K562 (cell line): ENCODE measurements around the gene ACP1. TPM values are rescaled to one million over a fixed set of nuclear protein-coding genes. Genes with fewer than 3 reads are reported as not detected.

Experiments
- ARID2 ChIP-seq: fragments of 450-650 bp; IDR thresholded peaks from 2 replicates; pipeline ENCODE4 v1.6.1; 2017; ENCODE audit warnings: antibody characterized with exemption, mild to moderate bottlenecking
- ELF4 ChIP-seq: fragments of 450-650 bp; formaldehyde crosslinking; IDR thresholded peaks from 2 replicates; pipeline ENCODE4 v1.4.0; 2022; ENCODE audit warnings: missing genetic modification characterization
- FOXK1 ChIP-seq: sonication (generic); formaldehyde crosslinking; IDR thresholded peaks from 2 replicates; pipeline ENCODE4 v1.8.0; 2022; ENCODE audit warnings: missing genetic modification reagents, mild to moderate bottlenecking, borderline replicate concordance
- IRF2 ChIP-seq: sonication (generic); formaldehyde crosslinking; IDR thresholded peaks from 2 replicates; pipeline ENCODE4 v1.8.1; 2022; ENCODE audit warnings: mild to moderate bottlenecking, missing genetic modification reagents
- MEIS2 ChIP-seq: fragments of 450-650 bp; IDR thresholded peaks from 2 replicates; pipeline ENCODE4 v1.6.1; 2014; ENCODE audit warnings: mild to moderate bottlenecking; ENCODE audit not compliant: partially characterized antibody
- POU5F1 ChIP-seq: fragments of 150-350 bp; IDR thresholded peaks from 2 replicates; pipeline ENCODE4 v1.6.1; 2014; ENCODE audit warnings: borderline replicate concordance, low read length, low read depth, mild to moderate bottlenecking; ENCODE audit not compliant: partially characterized antibody
- PPARD ChIP-seq: fragments of 250-450 bp; sonication (Bioruptor Pico); IDR thresholded peaks from 2 replicates; pipeline ENCODE4 v1.8.0; 2022; ENCODE audit warnings: inconsistent platforms, mild to moderate bottlenecking, moderate library complexity
- RB1 ChIP-seq: fragments of 450-650 bp; IDR thresholded peaks from 2 replicates; pipeline ENCODE4 v1.6.1; 2017; ENCODE audit warnings: low read depth, mild to moderate bottlenecking
- RFX1 ChIP-seq: fragments of 450-650 bp; IDR thresholded peaks from 2 replicates; pipeline ENCODE4 v1.6.1; 2016; ENCODE audit warnings: mild to moderate bottlenecking, moderate library complexity
- RHOXF2B ChIP-seq: fragments of 250-450 bp; sonication (Bioruptor Pico); conservative IDR thresholded peaks from 2 replicates; pipeline ENCODE4 v1.5.1; 2021
- TEAD4 ChIP-seq, 2 experiments: sonication (generic) in 1 of 2; formaldehyde crosslinking in 1 of 2; IDR thresholded peaks; 2 replicates each; pipeline versions ENCODE4 v1.6.1 to v1.8.0; 2012 to 2022; ENCODE audit warnings: borderline replicate concordance in 1 of 2, inconsistent platforms in 1 of 2, low read length in 1 of 2, mild to moderate bottlenecking in 1 of 2, missing genetic modification reagents in 1 of 2
- ZC3H4 ChIP-seq: sonication (generic); formaldehyde crosslinking; IDR thresholded peaks from 2 replicates; pipeline ENCODE4 v1.9.0; 2021; ENCODE audit warnings: missing genetic modification reagents, borderline replicate concordance
- ZFX ChIP-seq: sonication (generic); formaldehyde crosslinking; IDR thresholded peaks from 2 replicates; pipeline ENCODE4 v1.8.0; 2022; ENCODE audit warnings: mild to moderate bottlenecking, missing genetic modification reagents, moderate library complexity
- ZNF146 ChIP-seq: IDR thresholded peaks from one replicate; pipeline ENCODE4 v1.6.1; 2018; ENCODE audit warnings: missing compliant biosample characterization; ENCODE audit not compliant: unreplicated experiment
- ZNF282 ChIP-seq: sonication (generic); formaldehyde crosslinking; IDR thresholded peaks from 2 replicates; pipeline ENCODE4 v1.8.1; 2023; ENCODE audit warnings: missing genetic modification reagents
- ZNF668 ChIP-seq: fragments of 250-450 bp; sonication (Bioruptor Pico); IDR thresholded peaks from 2 replicates; pipeline ENCODE4 v1.8.0; 2022; ENCODE audit warnings: mild to moderate bottlenecking, inconsistent platforms
- ZNF785 ChIP-seq: fragments of 250-450 bp; sonication (Bioruptor Pico); IDR thresholded peaks from 2 replicates; pipeline ENCODE4 v1.4.0; 2020; ENCODE audit warnings: mild to moderate bottlenecking
- polyA plus RNA-seq, 8 experiments: library from polyadenylated mRNA; depleted of rRNA in 4 of 8; stranded (reverse) in 5 of 8; unstranded in 3 of 8; fragments of >200 nt; fragmentation: Nextera tagmentation in 2 of 8; fragmentation: Illumina TruSeq in 1 of 8; extraction: Ambion mirVana in 2 of 8; extraction: Trizol in 1 of 8; gene quantifications; 2 replicates each; pipeline versions ENCODE4 v1.2.1 to v1.2.3, GENCODE V29; 2011 to 2014; ENCODE audit warnings: inconsistent platforms in 1 of 8, missing spikeins in 1 of 8
- total RNA-seq, 7 experiments: library from RNA; depleted of rRNA in 6 of 7; stranded (reverse); fragments of >200 nt in 6 of 7; fragmentation: Illumina TruSeq in 2 of 7; extraction: Trizol in 2 of 7; gene quantifications; 2 replicates each; pipeline versions ENCODE4 v1.2.1 to v1.2.3, GENCODE V29; 2011 to 2021; ENCODE audit warnings: low replicate concordance in 1 of 7
- TF ChIP-seq, protein P1 (sequence below): fragments of 450-650 bp; formaldehyde crosslinking; IDR thresholded peaks from 2 replicates; pipeline ENCODE4 v1.4.0; 2020; ENCODE audit warnings: mild to moderate bottlenecking, moderate library complexity
- TF ChIP-seq, protein P2 (sequence below): fragments of 250-450 bp; sonication (Bioruptor Pico); IDR thresholded peaks from 2 replicates; pipeline ENCODE4 v1.4.0; 2020; ENCODE audit warnings: mild to moderate bottlenecking, moderate library complexity, borderline replicate concordance
- TF ChIP-seq, protein P3 (sequence below): fragments of 450-650 bp; formaldehyde crosslinking; IDR thresholded peaks from 2 replicates; pipeline ENCODE4 v1.4.0; 2020; ENCODE audit warnings: mild to moderate bottlenecking, moderate library complexity
- TF ChIP-seq, protein P4 (sequence below): fragments of 250-450 bp; sonication (Bioruptor Pico); IDR thresholded peaks from 2 replicates; pipeline ENCODE4 v1.5.1; 2021; ENCODE audit warnings: mild to moderate bottlenecking

The ACP1 gene
- total and polyA plus RNA-seq, 9 of the 15 experiments (the other 6 are each of a cell fraction or from before 2014, with no cell fraction given): 139 to 493 (median 189) TPM

DNA sequence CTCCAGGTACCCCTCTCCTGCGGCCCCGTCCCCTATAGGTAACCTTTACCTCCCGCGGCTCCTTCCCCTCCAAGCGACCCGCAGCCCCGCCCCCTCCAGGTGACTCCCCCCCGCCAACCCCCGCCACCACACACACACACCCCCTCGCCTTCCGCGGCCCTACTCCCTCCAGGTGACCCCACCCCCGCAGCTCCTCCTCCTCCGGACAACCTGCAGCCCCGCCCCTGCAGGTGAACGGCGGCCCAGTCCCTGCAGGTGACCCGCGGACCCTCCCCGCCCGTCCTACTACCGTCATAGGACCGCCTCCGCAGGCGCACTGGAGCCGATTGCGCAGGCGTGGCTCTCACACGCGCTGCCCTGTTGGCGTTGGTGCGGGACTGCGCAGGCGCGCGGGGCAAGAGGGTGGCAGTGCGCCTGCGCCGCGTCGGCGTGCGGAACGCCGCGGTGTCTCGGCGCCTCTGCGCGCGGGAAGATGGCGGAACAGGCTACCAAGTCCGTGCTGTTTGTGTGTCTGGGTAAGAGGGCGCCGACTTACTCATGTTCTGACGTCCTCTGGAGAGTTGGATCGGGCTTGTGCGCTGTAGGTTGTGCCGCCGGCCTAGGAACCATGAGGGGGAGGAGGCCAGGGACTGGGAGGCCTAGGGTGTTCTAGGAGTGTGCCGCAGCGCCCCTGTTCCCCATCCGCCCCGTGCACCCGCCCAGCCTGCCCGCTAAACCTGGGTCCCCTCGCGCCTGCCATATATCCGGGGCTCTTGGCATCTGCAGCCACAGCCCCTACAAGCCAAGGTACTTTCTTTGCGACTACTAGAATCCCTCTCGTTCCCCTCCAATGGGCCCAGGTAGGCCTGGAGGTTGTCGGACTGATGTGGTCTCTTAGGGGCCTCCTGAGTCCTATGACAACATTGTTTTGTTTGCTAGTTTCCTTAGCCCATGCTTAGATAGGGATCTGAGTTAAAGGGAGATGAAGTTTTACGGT is at the start of gene ACP1 (continued):
- TF ChIP-seq, protein P1, sequence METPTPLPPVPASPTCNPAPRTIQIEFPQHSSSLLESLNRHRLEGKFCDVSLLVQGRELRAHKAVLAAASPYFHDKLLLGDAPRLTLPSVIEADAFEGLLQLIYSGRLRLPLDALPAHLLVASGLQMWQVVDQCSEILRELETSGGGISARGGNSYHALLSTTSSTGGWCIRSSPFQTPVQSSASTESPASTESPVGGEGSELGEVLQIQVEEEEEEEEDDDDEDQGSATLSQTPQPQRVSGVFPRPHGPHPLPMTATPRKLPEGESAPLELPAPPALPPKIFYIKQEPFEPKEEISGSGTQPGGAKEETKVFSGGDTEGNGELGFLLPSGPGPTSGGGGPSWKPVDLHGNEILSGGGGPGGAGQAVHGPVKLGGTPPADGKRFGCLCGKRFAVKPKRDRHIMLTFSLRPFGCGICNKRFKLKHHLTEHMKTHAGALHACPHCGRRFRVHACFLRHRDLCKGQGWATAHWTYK (CRISPR knock-in tag): peak; percentile 72; the same call in 1 of the 2 replicates
- no peak for TF ChIP-seq PPARD (CRISPR knock-in tag)
- TF ChIP-seq ZC3H4 (CRISPR knock-in tag): no peak
- no peak for TF ChIP-seq ZNF146 (CRISPR knock-in tag)
- peak; percentile 98 for TF ChIP-seq ZFX (CRISPR knock-in tag)
- TF ChIP-seq, protein P2, sequence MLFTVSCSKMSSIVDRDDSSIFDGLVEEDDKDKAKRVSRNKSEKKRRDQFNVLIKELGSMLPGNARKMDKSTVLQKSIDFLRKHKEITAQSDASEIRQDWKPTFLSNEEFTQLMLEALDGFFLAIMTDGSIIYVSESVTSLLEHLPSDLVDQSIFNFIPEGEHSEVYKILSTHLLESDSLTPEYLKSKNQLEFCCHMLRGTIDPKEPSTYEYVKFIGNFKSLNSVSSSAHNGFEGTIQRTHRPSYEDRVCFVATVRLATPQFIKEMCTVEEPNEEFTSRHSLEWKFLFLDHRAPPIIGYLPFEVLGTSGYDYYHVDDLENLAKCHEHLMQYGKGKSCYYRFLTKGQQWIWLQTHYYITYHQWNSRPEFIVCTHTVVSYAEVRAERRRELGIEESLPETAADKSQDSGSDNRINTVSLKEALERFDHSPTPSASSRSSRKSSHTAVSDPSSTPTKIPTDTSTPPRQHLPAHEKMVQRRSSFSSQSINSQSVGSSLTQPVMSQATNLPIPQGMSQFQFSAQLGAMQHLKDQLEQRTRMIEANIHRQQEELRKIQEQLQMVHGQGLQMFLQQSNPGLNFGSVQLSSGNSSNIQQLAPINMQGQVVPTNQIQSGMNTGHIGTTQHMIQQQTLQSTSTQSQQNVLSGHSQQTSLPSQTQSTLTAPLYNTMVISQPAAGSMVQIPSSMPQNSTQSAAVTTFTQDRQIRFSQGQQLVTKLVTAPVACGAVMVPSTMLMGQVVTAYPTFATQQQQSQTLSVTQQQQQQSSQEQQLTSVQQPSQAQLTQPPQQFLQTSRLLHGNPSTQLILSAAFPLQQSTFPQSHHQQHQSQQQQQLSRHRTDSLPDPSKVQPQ (CRISPR knock-in tag): no peak
- TF ChIP-seq RB1: peak; percentile 92
- TF ChIP-seq ARID2: no peak
- TF ChIP-seq RHOXF2B (CRISPR knock-in tag): no peak
- no peak for TF ChIP-seq IRF2 (CRISPR knock-in tag)
- peak; percentile 53 for TF ChIP-seq POU5F1
- no peak for TF ChIP-seq RFX1
- TF ChIP-seq ZNF668 (CRISPR knock-in tag): no peak
- peak; percentile 98 for TF ChIP-seq MEIS2
- TF ChIP-seq, protein P3, sequence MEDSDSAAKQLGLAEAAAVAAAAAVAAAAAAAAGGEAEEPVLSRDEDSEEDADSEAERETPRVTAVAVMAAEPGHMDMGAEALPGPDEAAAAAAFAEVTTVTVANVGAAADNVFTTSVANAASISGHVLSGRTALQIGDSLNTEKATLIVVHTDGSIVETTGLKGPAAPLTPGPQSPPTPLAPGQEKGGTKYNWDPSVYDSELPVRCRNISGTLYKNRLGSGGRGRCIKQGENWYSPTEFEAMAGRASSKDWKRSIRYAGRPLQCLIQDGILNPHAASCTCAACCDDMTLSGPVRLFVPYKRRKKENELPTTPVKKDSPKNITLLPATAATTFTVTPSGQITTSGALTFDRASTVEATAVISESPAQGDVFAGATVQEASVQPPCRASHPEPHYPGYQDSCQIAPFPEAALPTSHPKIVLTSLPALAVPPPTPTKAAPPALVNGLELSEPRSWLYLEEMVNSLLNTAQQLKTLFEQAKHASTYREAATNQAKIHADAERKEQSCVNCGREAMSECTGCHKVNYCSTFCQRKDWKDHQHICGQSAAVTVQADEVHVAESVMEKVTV (CRISPR knock-in tag): no peak
- no peak for TF ChIP-seq TEAD4 (IDR thresholded peaks at IDR 0.05; ENCODE audit: low read length)
- no peak for TF ChIP-seq TEAD4 (CRISPR knock-in tag; IDR thresholded peaks at IDR 0.05; ENCODE audit: borderline replicate concordance)
- no peak for TF ChIP-seq ZNF282 (CRISPR knock-in tag)
- peak; percentile 7; the same call in 1 of the 2 replicates for TF ChIP-seq ELF4 (CRISPR knock-in tag)
- TF ChIP-seq, protein P4, sequence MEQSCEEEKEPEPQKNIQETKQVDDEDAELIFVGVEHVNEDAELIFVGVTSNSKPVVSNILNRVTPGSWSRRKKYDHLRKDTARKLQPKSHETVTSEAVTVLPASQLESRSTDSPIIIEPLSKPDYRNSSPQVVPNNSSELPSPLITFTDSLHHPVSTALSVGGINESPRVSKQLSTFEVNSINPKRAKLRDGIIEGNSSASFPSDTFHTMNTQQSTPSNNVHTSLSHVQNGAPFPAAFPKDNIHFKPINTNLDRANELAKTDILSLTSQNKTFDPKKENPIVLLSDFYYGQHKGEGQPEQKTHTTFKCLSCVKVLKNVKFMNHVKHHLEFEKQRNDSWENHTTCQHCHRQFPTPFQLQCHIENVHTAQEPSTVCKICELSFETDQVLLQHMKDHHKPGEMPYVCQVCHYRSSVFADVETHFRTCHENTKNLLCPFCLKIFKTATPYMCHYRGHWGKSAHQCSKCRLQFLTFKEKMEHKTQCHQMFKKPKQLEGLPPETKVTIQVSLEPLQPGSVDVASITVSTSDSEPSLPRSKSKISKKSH (CRISPR knock-in tag): no peak
- no peak for TF ChIP-seq FOXK1 (CRISPR knock-in tag)
- no peak for TF ChIP-seq ZNF785 (CRISPR knock-in tag)
